ENCODE results near the gene UBR1. TPM values are rescaled to one million over a fixed set of nuclear protein-coding genes. Genes with fewer than 3 reads are reported as not detected.

Gene UBR1
- total RNA-seq, 1 experiment from 2014 or later: 22.6 TPM

DNA sequence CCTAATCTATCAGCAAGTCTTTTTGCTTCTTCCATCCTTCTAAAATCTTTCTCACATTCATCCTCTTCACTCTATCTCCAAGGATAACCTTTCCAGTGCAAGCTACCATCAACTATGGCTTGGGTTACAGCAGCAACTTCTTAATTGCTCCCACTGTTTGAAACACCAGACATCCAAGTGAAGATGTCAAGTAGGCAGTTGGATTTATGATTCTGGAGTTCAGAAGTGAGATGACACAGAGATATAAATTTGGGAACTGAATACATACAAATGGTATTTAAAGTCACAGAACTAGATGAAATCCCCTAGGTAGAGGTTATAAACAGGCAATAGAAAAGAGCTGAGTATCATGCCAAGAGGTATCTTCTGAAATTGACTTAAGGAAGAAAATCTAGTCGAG is 3.7 kb downstream of the UBR1 start:
- Histone ChIP-seq H4K20me1 (ENCODE audit: low read length) (no peaks in the 10 kb centered on the region), H3K9me2 (replicated peaks; ENCODE audit: low read length) (no peaks in the 10 kb centered on the region), H3F3A (ENCODE audit: low read length, unreplicated experiment) (no peaks in the 10 kb centered on the region), H3K27me3 (ENCODE audit: low read length) (no peaks in the 10 kb centered on the region), H3K9me3 (ENCODE audit: low read length) (no peaks in the 10 kb centered on the region), H3K4me3 (ENCODE audit: low read length) (no peak overlapping the region), H3K79me2 (ENCODE audit: low read length) (peaks cover 63% of the 10 kb centered on the region), H3K36me3 (ENCODE audit: low read depth, low read length) (peaks cover 19% of the 10 kb centered on the region), H3K27ac (ENCODE audit: low read length) (no peak overlapping the region), H3K4me2 (ENCODE audit: low read length) (no peak overlapping the region), H2AFZ (ENCODE audit: low read length) (no peak overlapping the region), H3K9ac (ENCODE audit: low read length) (no peak overlapping the region), H3K4me1 (ENCODE audit: insufficient read depth, low read length) (peaks cover 12% of the 10 kb centered on the region)
- DNase-seq (no peak), ATAC-seq (no peak)
- ChIA-PET CTCF (no interaction called here), POLR2A (ENCODE audit: unreplicated experiment) (interaction anchor here (0.6 kb wide), 1 partner anchor 31 kb away, joined by 16 read pairs; no protein-coding TSS in a partner anchor)
- no peak for TF ChIP-seq EZH2 (IDR thresholded peaks at IDR 0.05; ENCODE audit: low read length, unreplicated experiment)
- no peak for TF ChIP-seq EZH2phosphoT487 (IDR thresholded peaks at IDR 0.05; ENCODE audit: borderline replicate concordance, low read length)
- TF ChIP-seq, protein P1, sequence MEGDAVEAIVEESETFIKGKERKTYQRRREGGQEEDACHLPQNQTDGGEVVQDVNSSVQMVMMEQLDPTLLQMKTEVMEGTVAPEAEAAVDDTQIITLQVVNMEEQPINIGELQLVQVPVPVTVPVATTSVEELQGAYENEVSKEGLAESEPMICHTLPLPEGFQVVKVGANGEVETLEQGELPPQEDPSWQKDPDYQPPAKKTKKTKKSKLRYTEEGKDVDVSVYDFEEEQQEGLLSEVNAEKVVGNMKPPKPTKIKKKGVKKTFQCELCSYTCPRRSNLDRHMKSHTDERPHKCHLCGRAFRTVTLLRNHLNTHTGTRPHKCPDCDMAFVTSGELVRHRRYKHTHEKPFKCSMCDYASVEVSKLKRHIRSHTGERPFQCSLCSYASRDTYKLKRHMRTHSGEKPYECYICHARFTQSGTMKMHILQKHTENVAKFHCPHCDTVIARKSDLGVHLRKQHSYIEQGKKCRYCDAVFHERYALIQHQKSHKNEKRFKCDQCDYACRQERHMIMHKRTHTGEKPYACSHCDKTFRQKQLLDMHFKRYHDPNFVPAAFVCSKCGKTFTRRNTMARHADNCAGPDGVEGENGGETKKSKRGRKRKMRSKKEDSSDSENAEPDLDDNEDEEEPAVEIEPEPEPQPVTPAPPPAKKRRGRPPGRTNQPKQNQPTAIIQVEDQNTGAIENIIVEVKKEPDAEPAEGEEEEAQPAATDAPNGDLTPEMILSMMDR (conservative IDR thresholded peaks at IDR 0.05; ENCODE audit: low read depth, low read length): no peak
- intact Hi-C loops (cut with micrococcal nuclease): loop anchor here (10.0 kb wide), 1 partner anchor 83 kb away; the partner anchor contains the start of gene CCNDBP1
- no TSS peak for BruUV-seq (replicated peaks)

DNA sequence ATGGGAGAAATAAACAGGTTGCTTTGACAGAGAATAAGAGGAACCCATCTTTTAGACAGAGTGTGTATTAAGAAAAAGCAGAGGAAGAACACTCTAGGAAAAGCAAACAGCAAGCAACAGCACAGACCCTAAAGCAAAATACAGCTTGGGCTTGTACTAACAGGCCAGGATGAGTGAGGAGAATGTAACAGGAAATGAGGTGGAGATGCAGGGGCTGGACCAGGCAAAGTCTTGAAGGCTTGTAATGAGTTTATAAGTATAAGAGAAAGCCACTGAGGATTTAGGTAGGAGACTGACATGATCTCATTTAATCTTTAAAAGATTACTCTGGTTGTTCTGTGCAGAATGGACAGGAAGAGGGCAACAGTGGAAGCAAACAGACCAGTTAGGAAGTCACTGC is 4.9 kb downstream of the UBR1 start:
- POLR2A ChIA-PET (ENCODE audit: unreplicated experiment): no interaction called here
- Histone ChIP-seq H3K4me2 (ENCODE audit: low read length) (no peak overlapping the region), H3K9me3 (ENCODE audit: low read length) (no peaks in the 10 kb centered on the region), H3K36me3 (ENCODE audit: low read depth, low read length) (peaks cover 19% of the 10 kb centered on the region), H3K27ac (ENCODE audit: low read length) (no peak overlapping the region), H2AFZ (ENCODE audit: low read length) (no peak overlapping the region), H4K20me1 (ENCODE audit: low read length) (0 out of 2 replicates have a peak, but pooled peaks cover 5% of the 10 kb centered on the region), H3K27me3 (ENCODE audit: low read length) (no peaks in the 10 kb centered on the region), H3K79me2 (ENCODE audit: low read length) (peaks cover 72% of the 10 kb centered on the region), H3K9ac (ENCODE audit: low read length) (no peak overlapping the region), H3F3A (ENCODE audit: low read length, unreplicated experiment) (no peaks in the 10 kb centered on the region), H3K4me3 (ENCODE audit: low read length) (no peak overlapping the region), H3K4me1 (ENCODE audit: insufficient read depth, low read length) (peaks cover 18% of the 10 kb centered on the region), H3K9me2 (replicated peaks; ENCODE audit: low read length) (no peaks in the 10 kb centered on the region)
- TF ChIP-seq, protein P1 (conservative IDR thresholded peaks at IDR 0.05; ENCODE audit: low read depth, low read length): no peak
- TF ChIP-seq EZH2phosphoT487 (IDR thresholded peaks at IDR 0.05; ENCODE audit: borderline replicate concordance, low read length) (no peak), EZH2 (IDR thresholded peaks at IDR 0.05; ENCODE audit: low read length, unreplicated experiment) (no peak)
- ATAC-seq (no peak), DNase-seq (no peak)
- intact Hi-C loops (cut with micrococcal nuclease): loop anchor here (10.0 kb wide), 1 partner anchor 84 kb away; the partner anchor contains the start of gene CCNDBP1
- CTCF ChIA-PET: no interaction called here
- no TSS peak for BruUV-seq (replicated peaks)

DNA sequence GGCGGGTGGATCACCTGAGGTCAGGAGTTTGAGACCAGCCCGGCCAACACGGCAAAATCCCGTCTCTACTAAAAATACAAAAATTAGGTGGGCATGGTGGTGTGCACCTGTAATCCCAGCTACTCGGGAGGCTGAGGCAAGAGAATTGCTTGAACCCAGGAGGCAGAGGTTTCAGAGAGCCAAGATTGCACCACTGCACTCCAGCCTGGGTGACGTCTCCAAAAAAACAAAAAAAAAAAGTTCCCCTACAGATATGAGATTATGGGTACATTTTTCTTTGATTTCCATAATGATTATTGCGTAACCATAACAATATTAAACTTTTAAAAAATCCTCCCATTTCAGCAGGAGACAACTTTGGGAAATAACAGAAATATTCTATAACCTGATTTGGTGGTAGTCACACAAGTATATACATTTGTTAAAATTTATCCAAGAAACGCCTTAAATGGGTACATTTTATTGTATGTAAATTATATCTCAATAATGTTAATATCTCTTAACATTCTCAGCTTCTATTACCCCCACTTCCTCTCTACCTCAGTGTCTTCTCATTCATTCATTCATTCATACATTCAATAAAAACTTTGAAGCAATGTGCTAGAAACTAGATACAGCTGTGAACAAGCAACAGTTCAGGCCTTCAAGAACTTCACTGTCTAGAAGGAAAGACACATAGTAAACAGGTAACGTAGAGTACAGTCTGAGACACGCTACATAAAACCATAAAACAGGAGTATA is 6.6 kb downstream of the UBR1 start:
- intact Hi-C loops (cut with micrococcal nuclease): no loop called here
- H3K4me1 ChIP-seq (ENCODE audit: insufficient read depth, low read length): peaks cover 17% of the 10 kb centered on the region
- no peak overlapping the region for H3K4me3 ChIP-seq (ENCODE audit: low read length)
- BruUV-seq (replicated peaks): no TSS peak
- ATAC-seq (no peak), DNase-seq (no peak)
- no peaks in the 10 kb centered on the region for H3F3A ChIP-seq (ENCODE audit: low read length, unreplicated experiment)
- no peaks in the 10 kb centered on the region for H3K9me3 ChIP-seq (ENCODE audit: low read length)
- no peaks in the 10 kb centered on the region for H3K9me2 ChIP-seq (replicated peaks; ENCODE audit: low read length)
- no peak overlapping the region for H3K27ac ChIP-seq (ENCODE audit: low read length)
- H3K36me3 ChIP-seq (ENCODE audit: low read depth, low read length): peaks cover 19% of the 10 kb centered on the region
- H2AFZ ChIP-seq (ENCODE audit: low read length): no peak overlapping the region
- H3K9ac ChIP-seq (ENCODE audit: low read length): no peak overlapping the region
- H3K79me2 ChIP-seq (ENCODE audit: low read length): peaks cover 63% of the 10 kb centered on the region
- CTCF ChIA-PET: no interaction called here
- POLR2A ChIA-PET (ENCODE audit: unreplicated experiment): no interaction called here
- H3K27me3 ChIP-seq (ENCODE audit: low read length): no peaks in the 10 kb centered on the region
- no peak overlapping the region for H3K4me2 ChIP-seq (ENCODE audit: low read length)
- TF ChIP-seq, protein P1 (conservative IDR thresholded peaks at IDR 0.05; ENCODE audit: low read depth, low read length): no peak
- TF ChIP-seq EZH2phosphoT487 (IDR thresholded peaks at IDR 0.05; ENCODE audit: borderline replicate concordance, low read length) (no peak), EZH2 (IDR thresholded peaks at IDR 0.05; ENCODE audit: low read length, unreplicated experiment) (no peak)
- H4K20me1 ChIP-seq (ENCODE audit: low read length): 0 out of 2 replicates have a peak, but pooled peaks cover 9% of the 10 kb centered on the region
